ENCODE data around the gene DHRSX. TPM values are rescaled to one million over a fixed set of nuclear protein-coding genes. Genes with fewer than 3 reads are reported as not detected.

DHRSX gene
- polyA plus RNA-seq, 1 donor from 2014 or later = 15.7 TPM

GRCh38 chrX:2449135-2449886, 51.5 kb downstream of the DHRSX start:
- H3K79me2 ChIP-seq (replicated peaks; ENCODE audit: insufficient read depth, low read length) = peaks cover 5% of the 10 kb centered on the region
- H3K9ac ChIP-seq (ENCODE audit: low read length) = no peak overlapping the region
- H3K27ac ChIP-seq (ENCODE audit: low read length) = no peak overlapping the region

GRCh38 chrX:2447484-2447883, 53.3 kb downstream of the DHRSX start:
- no peak overlapping the region for H3K4me3 ChIP-seq (ENCODE audit: low read length)
- H4K20me1 ChIP-seq (ENCODE audit: insufficient read depth) = no peaks in the 10 kb centered on the region
- no peaks in the 10 kb centered on the region for H3K27me3 ChIP-seq (ENCODE audit: insufficient read depth, low read depth, low read length)
- no peak overlapping the region for H3K9ac ChIP-seq (ENCODE audit: low read length)
- no peaks in the 10 kb centered on the region for H3K9me2 ChIP-seq (ENCODE audit: insufficient read depth, low read length)
- H3K9me3 ChIP-seq (ENCODE audit: low read length) = peaks cover 16% of the 10 kb centered on the region
- H3K79me2 ChIP-seq (replicated peaks; ENCODE audit: insufficient read depth, low read length) = no peaks in the 10 kb centered on the region
- H3F3A ChIP-seq (ENCODE audit: insufficient read depth, low read length, poor library complexity, severe bottlenecking) = no peaks in the 10 kb centered on the region
- peaks cover 5% of the 10 kb centered on the region for H3K36me3 ChIP-seq (ENCODE audit: insufficient read depth, low read length)
- H2AFZ ChIP-seq (ENCODE audit: low read depth, low read length) = no peak overlapping the region
- H3K27ac ChIP-seq (ENCODE audit: low read length) = no peak overlapping the region
- no peak overlapping the region for H3K4me2 ChIP-seq (ENCODE audit: low read length)
- TF ChIP-seq SMC3 (conservative IDR thresholded peaks at IDR 0.05; ENCODE audit: poor library complexity) (no peak), CTCF (IDR thresholded peaks at IDR 0.05; ENCODE audit: poor library complexity, severe bottlenecking) (no peak), EP300 (conservative IDR thresholded peaks at IDR 0.05; ENCODE audit: poor library complexity, severe bottlenecking) (no peak), MXI1 (conservative IDR thresholded peaks at IDR 0.05; ENCODE audit: poor library complexity, severe bottlenecking) (no peak), POLR2AphosphoS5 (IDR thresholded peaks at IDR 0.05) (no peak), RAD21 (conservative IDR thresholded peaks at IDR 0.05) (no peak)

More at GRCh38 chrX:2449135-2449886, 51.5 kb downstream of the DHRSX start:
- TF ChIP-seq SMC3 (conservative IDR thresholded peaks at IDR 0.05; ENCODE audit: poor library complexity) (no peak), MXI1 (conservative IDR thresholded peaks at IDR 0.05; ENCODE audit: poor library complexity, severe bottlenecking) (no peak), EP300 (conservative IDR thresholded peaks at IDR 0.05; ENCODE audit: poor library complexity, severe bottlenecking) (no peak), POLR2AphosphoS5 (IDR thresholded peaks at IDR 0.05) (no peak), TAF1 (IDR thresholded peaks at IDR 0.05; ENCODE audit: low read depth) (no peak), REST (IDR thresholded peaks at IDR 0.05; ENCODE audit: borderline replicate concordance) (no peak), RAD21 (conservative IDR thresholded peaks at IDR 0.05) (no peak), CTCF (IDR thresholded peaks at IDR 0.05; ENCODE audit: poor library complexity, severe bottlenecking) (no peak), EZH2 (IDR thresholded peaks at IDR 0.05; ENCODE audit: borderline replicate concordance, insufficient read depth, low read length, poor library complexity, severe bottlenecking) (no peak)
- Histone ChIP-seq H4K20me1 (ENCODE audit: insufficient read depth) (no peaks in the 10 kb centered on the region), H3K4me3 (ENCODE audit: low read length) (no peak overlapping the region), H2AFZ (ENCODE audit: low read depth, low read length) (no peak overlapping the region), H3F3A (ENCODE audit: insufficient read depth, low read length, poor library complexity, severe bottlenecking) (no peaks in the 10 kb centered on the region), H3K27me3 (ENCODE audit: insufficient read depth, low read depth, low read length) (no peaks in the 10 kb centered on the region), H3K4me2 (ENCODE audit: low read length) (no peak overlapping the region), H3K9me3 (ENCODE audit: low read length) (peaks cover 20% of the 10 kb centered on the region), H3K36me3 (ENCODE audit: insufficient read depth, low read length) (peaks cover 8% of the 10 kb centered on the region), H3K9me2 (ENCODE audit: insufficient read depth, low read length) (no peaks in the 10 kb centered on the region)

All from neural cell (in vitro differentiated cells).